UCSD-AML1 (cell line): ENCODE results near the gene SLC4A5.
"Not testable (repeated sequence)": the region's sequence is repeated elsewhere in the genome, so short reads cannot be mapped to it uniquely, and the experiment has no call there.

Source experiments
- DNase-seq: peaks from one replicate; lab custom pipeline; 2025; ENCODE audit not compliant: unreplicated experiment; lab: John Stamatoyannopoulos, UW

The SLC4A5 gene

DNA sequence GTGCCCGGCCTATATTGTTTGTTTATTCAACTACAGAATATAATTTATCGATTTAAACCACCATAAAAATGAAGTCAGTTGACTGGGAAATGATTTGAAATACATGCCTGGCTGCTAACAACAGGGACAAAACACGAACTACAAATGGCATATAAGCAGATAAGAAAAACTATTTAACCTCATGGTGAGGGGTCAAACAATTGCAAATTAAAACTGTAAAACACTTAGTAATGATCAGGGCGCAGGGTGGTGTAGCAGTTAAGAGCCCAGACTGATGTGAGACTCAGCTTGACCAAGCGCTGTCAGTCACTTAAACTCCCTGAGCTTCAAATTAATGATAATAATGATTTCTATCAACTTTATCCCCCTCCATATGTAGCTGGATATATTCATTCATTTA is 138.1 kb downstream of the SLC4A5 start:
- DNase-seq, result no peak

DNA sequence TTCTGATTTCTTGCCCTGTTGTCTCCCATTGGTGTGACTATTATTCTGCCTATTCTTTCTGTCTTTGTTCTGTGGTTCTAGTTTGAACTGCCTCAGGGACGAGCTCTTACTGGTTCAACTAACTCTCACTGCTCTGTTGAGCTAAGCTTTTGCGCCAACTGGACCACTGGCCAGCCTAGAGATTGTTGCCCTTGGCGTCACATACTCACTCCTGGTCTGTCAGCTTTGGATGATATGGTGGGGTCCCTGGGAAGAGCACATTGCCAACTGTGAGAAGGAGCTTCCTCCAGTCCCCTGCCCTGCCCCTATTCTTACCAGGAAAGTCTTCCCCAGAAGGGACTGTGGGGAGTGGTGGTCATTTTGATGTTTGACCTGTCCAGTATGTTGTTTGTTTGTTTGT is 138.8 kb downstream of the SLC4A5 start:
- DNase-seq, result no peak

DNA sequence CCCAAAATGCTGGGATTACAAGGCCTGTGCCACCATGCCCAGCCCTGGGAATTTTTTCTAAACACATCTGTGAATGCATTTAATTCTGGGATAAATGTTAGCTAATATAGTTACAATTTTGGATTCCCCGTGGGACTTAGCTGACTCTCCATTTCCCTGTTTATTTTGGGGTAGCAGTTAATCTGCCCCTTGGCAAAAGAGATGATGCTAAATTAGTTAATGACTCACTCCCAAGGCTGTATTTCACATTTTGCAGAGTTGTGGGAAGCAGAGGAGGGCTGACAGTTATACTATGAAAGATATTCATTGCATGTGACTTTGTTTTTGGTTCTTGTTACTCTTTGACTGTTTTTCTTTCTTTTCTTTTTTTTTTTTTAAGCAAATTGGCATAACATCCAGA is 141.6 kb downstream of the SLC4A5 start:
- DNase-seq, result no peak

DNA sequence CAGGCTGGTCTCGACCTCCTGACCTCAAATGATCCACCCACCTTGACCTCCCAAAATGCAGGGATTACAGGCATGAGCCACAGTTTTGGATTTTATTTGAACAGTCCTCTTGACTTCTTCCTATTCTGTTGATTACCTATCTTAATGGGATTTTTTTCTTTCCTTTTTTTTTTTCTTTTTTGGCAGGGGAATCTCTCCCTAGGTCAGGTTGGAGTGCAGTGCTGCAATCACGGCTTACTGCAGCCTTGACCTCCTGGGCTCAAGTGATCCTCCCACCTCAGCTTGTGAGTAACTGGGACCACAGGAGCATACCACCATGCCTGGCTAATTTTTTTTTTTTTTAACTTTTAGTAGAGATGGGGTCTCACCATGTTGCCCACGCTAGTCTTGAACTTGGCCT is 142.0 kb downstream of the SLC4A5 start:
- DNase-seq, result no peak

DNA sequence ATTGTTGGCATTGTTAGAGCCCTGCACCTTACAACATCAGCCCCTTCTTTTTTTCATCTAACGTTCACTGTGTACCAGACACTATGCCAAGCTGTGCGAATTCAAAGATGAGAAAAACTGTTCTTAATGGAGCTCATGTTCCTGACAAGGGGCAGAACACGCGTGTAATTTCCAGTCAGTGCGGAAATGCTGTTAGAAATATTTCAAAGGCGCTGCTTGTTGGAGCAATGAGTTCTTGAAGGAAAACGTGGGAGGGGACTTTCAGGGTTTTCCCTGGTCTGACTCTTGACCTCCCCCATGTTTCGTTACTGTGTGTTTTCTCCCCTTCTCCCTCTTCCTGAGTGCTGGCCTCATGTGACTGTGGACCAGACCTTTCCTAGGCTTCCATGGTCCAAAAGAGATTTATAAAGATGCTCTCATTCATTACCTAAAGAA is 143.3 kb downstream of the SLC4A5 start:
- DNase-seq, result no peak

DNA sequence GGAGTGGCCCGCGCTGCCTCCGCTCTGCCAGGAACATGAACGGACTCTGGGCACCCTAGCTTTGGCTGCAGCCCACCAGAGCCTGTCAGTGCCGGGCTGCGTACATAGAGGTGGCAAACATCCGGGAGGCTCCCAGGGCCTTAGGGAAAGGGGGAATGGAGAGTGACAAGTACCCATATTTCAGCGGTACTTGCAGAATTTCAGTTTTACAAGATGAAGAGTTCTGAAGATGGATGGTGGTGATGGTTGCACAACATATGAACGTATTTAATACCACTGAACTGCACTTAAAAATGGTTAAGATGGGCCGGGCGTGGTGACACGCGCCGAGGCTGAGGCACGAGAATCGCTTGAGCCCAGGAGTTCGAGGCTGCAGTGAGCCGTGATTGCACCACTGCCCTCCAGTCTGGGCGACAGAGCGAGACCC is 143.9 kb downstream of the SLC4A5 start:
- DNase-seq, result no peak

DNA sequence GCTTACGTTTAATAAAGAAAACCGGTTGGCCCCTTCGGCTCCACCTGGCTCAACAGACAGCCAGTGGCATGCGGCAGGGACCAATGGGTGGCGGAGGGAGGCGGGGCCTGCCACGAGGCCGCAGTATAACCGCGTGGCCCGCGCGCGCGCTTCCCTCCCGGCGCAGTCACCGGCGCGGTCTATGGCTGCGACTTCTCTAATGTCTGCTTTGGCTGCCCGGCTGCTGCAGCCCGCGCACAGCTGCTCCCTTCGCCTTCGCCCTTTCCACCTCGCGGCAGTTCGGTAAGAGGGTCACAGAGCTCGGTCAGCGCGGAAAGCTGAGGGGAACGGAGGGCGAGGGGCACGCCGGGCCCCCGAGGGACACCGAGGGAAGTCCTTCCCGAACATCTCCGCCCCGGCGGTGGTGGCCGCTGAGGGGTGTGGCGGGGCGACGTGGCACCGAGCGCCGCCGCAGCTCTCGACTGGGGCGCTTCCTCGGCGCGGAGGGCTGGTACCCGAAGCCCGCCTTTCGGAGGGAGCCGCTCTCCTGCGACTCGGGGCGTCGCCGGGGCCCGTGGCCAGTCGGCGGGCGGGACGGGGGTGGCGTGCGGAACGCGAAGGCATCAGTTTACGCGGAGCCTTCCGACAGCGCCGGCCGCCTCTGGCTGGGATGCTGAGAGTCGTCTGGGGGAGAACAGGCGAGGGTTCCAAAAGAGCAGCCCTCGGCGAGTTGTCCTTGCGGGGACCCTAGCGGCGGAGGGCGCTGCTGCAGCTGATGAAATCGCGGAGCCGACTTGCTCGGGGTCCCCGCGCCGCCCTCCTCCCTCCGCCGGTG is 144.5 kb downstream of the SLC4A5 start, which contains the start of gene MTHFD2:
Gene MTHFD2, plus strand, starts transcription at position 155 of the 814 bp plus-strand sequence. Its CDS starts 27 bp downstream, at position 182.
- DNase-seq, result peak; percentile 94

DNA sequence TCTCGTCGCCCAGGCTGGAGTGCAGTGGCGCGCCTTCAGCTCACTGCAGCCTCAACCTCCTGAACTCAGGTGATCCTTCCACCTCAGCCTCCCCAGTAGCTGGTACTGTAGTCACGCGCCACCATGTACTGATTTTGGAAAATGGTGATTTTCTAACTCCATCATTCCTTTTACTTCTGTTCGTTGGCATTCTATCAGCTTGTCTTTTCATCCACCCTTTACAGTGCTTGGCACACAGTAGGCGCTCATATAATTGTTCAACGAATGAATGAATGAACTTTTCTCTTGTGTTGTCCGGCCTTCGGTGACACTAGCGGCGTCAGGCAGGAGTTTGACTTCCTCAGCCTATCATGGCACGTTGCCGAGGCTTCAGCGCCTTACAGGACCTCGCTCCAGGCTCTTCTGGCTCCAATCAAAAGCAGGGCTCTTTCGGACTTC is 145.2 kb downstream of the SLC4A5 start:
- no peak for DNase-seq

DNA sequence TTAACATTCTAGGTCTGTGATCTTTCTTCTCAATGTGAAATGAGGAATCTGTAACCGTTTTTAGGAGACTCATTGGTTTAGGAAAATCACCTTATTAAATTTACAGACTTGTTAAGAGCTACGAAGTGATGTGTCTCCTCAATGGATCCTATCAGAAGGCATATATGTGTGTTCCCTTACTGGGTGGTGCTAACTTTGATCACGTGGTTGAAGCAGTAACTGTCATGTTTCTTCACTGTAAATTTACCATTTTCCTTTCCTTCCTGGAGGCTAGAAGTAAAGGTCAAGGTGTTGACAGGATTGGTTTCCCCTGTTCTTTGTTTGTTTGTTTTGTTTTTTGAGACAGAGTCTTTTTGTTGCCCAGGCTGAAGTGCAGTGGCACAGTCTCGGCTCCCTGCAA is 146.2 kb downstream of the SLC4A5 start:
- DNase-seq, result no peak

DNA sequence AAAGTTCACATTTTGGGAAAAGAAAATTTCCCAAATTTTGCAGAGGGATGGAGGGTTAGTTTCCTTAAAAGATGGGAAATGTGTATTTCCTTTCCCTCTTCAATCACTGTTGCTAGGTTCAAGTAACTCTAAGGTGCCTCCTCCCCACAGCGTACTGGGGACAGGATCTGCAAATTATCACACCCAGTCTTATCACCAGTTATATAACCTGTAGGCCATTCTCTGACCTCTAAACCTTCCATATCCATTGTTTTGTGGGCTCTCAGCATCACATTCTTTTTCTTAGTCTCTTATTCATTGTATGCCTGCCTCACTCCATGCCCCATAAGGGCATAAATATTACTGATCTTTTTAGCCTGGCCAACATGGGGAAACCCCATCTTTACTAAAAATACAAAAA is 148.4 kb downstream of the SLC4A5 start:
- DNase-seq, result no peak

DNA sequence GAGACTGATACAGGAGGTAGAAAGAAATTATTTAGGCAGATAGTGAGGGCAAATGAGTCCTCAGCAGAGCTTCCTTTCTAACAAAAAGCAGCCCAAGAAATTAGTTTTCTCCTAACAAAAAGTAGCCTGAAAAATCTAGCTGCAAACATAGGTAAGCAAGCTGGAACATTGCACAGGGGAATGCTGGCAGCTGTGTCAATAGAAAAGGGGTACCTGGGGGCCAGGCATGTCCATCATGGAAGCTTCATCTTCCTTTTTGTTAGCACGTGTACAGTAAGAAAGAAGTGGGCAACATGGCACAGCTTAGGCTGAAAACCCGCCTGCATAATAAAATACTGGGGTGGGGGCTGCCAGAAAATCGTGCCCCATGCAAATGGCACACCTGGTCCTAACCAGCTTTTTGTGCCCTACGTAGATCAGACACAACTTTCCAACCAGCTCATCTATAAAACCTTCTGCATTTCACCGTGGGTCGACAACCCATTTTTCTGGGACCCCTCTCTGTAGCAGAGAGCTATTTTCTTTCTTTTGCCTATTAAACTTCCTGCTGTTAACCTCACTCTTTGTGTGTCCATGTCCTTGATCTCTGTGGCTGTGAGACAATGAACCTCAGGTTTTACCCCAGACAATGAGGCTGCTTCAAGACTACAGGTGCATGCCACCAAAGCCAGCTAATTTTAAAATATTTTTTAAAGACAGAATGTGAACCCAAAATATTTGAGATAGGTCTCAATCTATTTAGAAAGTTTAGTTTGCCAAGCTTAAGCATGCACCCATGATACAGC is 151.4 kb downstream of the SLC4A5 start:
- no peak for DNase-seq

DNA sequence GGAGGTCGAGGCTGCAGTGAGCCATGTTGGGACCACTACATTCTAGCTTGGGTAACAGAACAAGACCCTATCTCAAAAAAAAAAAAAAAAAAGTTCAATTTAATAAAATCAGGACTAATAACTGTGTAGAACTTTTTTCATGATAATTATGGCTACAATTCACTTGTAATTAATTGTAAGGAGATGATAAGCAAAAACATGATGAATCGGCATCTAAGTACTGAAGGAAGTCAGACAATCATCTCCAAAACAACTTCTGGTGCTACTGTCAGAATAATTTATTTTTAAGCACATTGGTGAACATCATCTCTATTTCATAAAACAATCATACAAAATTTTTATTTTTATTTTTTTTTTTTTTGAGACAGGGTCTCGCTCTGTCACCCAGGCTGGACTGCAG is 154.5 kb downstream of the SLC4A5 start:
- no peak for DNase-seq

DNA sequence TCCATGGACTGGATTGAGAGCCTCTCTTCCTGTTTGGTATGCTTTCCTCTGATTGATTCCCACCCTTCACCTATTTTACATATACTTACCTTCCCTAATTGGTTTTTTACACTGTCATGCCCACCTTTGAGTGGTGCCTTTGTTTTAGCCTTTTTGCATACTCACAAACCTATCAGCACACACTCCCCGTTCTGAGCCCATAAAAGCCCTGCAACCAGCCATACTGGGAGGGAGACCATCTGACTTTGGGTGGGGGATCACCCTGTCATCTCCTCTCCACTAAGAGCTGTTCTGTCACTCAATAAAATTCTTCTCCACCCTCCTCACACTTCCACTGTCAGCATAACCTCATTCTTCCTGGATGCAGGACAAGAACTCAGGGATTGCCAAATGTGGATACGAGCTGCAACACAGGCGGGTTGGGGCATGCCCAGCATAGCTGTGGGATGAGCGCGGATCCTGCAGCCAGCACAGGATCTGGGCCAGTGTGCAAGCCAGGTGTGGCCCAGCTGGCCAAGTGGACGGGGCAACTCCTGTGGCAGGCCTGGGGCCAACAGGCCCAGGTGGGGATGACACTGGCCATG is 155.1 kb downstream of the SLC4A5 start:
- DNase-seq, result no peak

DNA sequence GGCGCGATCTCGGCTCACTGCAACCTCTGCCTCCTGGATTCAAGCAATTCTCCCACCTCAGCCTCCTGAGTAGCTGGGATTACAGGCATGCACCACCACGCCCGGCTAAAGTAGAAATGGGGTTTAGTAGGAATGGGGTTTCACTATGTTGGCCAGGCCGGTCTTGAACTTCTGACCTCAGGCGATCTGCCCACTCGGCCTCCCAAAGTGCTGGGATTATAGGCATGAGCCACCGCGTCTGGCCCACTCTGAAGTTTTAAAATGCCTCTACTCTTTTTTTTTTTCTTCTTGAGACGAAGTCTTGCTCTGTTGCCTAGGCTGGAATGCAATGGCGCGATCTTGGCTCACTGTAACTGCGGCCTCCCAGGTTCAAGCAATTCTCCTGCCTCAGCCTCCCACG is 156.5 kb downstream of the SLC4A5 start:
- not testable (repeated sequence) for DNase-seq

DNA sequence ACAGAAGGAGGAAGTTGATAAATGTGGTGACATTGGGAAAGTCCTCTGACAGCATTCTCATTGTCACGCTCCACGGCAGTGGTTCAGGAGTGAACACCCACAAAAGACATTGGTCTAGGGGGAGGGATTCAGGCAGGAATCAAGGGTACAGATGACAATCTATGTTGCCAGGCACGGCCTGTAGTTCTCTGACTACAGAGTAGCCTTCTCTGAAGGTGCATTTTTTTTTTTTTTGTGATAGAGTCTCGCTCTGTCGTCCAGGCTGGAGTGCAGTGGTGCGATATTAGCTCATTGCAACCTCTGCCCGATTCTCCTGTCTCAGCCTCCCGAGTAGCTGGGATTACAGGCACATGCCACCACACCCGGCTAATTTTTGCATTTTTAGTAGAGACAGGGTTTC is 157.2 kb downstream of the SLC4A5 start:
- DNase-seq, result peak; percentile 75

DNA sequence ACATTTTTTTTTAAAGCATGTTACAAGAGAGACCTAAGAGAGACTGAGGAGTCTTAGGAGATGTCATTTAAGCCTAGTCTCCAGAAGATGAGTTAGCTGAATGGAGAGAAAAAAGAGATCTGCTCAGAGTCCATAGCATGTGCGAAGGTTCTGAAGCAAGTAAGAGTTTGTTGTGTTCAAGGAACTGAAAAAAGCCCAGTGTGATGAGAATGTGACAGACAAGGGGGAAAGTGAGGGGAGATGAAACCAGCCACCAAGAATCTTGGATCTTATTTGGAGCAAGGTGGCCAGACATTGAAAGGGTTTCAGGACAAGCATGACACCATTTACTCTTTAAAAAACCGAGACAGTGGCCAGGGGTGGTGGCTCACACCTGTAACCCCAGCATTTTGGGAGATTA is 159.3 kb downstream of the SLC4A5 start:
- no peak for DNase-seq

DNA sequence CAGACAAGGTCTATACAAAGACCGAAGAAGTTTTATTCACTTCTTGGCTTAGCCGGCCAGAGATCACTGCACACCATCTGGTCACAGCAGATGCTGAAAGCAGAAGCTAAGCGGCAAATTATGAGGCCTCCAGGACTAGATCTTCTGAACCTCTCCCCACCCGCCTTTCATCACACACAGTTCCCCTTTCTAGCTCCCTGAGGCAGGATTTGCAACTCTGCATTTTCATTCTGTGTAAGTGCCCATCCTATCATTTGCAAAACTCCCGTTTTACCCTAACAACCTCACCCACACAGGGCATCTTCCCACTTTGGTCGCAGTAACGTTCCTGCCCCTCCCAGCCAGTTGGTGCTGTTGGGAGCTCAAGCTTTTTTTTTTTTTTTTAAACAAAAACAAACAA is 161.5 kb downstream of the SLC4A5 start:
- peak; percentile 46 for DNase-seq

DNA sequence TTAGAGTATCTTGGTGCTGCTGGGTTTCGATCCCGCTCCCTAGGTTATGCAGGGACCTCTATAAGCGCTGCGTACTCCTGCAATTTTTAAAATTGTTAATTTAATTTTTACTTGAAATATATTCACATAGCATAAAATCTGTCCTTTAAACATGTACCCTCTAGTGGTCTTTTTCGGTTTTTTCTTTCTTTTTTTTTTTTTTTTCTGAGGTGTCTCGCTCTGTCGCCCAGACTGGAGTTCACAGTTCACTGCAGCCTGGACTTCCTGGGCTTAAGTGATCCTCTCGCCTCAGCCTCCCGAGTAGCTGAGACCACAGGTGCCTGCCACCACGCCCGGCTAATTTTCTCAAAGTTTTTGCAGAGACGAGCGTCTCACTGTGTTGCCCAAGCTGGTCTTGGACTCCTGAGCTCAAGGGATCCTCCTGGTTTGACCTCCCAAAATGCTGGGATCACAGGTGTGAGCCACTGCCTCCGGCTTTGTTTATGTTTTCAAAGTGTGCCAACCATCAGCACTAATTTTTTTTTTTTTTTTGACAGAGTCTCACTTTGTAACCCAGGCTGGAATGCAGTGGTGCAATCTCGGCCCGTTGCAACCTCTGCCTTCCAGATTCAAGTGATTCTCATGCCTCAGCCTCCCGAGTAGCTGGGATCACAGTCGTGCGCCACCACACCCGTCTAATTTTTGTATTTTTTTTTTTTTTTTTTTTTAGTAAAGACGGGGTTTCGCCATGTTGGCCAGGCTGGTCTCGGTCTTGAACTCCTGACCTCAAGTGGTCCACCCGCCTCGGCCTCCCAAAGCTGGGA is 164.0 kb downstream of the SLC4A5 start:
- DNase-seq, result no peak

DNA sequence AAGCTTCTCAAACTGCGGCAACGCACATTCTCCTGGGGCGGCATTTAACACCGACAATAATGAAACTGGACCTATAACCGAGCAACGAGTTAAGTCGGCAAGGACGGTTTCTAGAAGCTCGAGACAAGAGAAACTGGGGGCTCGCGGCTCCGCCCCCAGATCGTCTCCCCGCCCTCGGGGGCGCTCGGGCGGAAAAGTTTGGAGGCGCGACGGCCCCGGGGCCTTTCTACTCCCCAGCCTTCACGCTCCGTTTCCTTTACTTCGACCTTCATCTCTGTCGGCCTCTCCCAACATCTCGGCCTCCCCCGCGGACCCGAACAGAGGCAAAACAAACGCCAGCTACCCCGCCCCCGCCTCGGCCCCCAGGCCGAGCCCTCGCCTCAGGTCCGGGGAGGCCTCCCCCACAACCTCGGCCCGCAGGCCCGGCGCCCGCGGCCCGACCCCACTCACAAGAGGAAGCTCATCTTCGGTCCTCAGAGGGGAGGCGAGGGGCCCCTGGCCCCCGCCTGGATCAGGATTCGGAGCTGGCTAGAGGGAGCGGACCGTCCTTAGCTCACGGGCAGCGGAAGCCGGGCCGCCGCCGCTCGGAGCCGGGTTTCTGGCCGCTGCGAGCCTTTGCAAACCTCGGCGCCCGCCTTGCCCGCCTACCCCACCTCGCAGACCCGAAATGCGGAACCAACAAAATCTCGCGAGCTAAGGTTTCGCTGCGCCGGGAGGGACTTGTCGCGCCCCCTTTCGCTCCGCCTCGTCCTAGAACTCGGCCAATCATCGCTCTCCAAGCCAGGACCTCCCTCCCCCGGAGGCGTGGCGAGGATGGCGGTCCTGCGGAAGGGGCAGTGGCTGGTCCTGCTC is 164.8 kb downstream of the SLC4A5 start, which contains the start of gene MOB1A:
Gene MOB1A, minus strand, starts transcription at position 669 of the 852 bp plus-strand sequence. Its CDS starts 205 bp downstream, at position 464.
- peak; percentile 98 for DNase-seq

DNA sequence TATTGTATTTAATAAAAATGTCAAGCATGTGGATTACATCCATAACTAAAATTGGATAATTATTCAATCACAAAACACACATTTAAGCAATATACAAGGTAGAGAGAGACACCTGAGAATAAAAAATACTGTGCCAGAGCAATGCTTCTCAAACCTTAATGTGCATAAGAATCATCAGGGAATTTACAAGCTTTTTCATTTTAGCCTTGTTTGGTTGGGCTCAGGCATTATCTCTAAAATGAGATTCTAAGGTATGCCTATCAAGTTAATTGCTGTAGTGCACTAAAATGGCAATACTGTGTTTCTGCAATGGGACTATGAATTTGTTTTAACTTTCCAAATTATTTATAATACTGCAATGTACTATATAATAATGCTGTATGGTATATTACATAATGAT is 165.5 kb downstream of the SLC4A5 start:
- no peak for DNase-seq
